ENCODE measurements around the gene GJC1. TPM values are rescaled to one million over a fixed set of nuclear protein-coding genes. Genes with fewer than 3 reads are reported as not detected.

GJC1 gene
- total and polyA plus RNA-seq, 2 of the 8 experiments (the other 6 are each of a cell fraction or from before 2014, with no cell fraction given): 29.1 to 154 TPM

GRCh38 chr17:44751806-44752205, 78.3 kb downstream of the GJC1 start:
- POLR2A ChIA-PET (ENCODE audit: partially characterized antibody): interaction anchor here (0.6 to 1.9 kb wide), 3 partner anchors 14 to 325 kb away, joined by 3 to 7 read pairs (median 3); no protein-coding TSS in a partner anchor
- TF ChIP-seq SIX5 (IDR thresholded peaks at IDR 0.05; ENCODE audit: low read depth, low read length): no peak
- TF ChIP-seq KDM1A (IDR thresholded peaks at IDR 0.05; ENCODE audit: borderline replicate concordance, low read length): no peak
- TF ChIP-seq POU5F1 (IDR thresholded peaks at IDR 0.05; ENCODE audit: low read depth, low read length): no peak
- TF ChIP-seq NANOG (IDR thresholded peaks at IDR 0.05; ENCODE audit: insufficient read depth, low read depth, low read length, poor library complexity, severe bottlenecking): no peak
- TF ChIP-seq TEAD4 (IDR thresholded peaks at IDR 0.05; ENCODE audit: low read depth, low read length): no peak
- TF ChIP-seq BRCA1 (IDR thresholded peaks at IDR 0.05; ENCODE audit: low read depth, low read length): no peak
- no peak for TF ChIP-seq KDM5A (IDR thresholded peaks at IDR 0.05; ENCODE audit: low read length)

More at GRCh38 chr17:44751806-44752205, 78.3 kb downstream of the GJC1 start:
- Histone ChIP-seq H4K20me1 (replicated peaks in 1 of 2; ENCODE audit: control insufficient read depth in 1 of 2, insufficient read depth in 2 of 2, low read length in 2 of 2) (peaks cover 0 to 3% of the 10 kb centered on the region in 2 experiments), H3K27ac (ENCODE audit: low read depth, low read length) (no peak overlapping the region), H3K56ac (replicated peaks; ENCODE audit: insufficient read length, low read depth, low read length) (no peak overlapping the region), H3K9ac (replicated peaks in 1 of 4; ENCODE audit: extremely low read depth in 1 of 4, low read depth in 3 of 4, low read length in 3 of 4) (no peak overlapping the region), H3K23ac (ENCODE audit: insufficient read length) (no peak overlapping the region), H2BK5ac (ENCODE audit: low read depth, low read length) (no peak overlapping the region), H3K4ac (replicated peaks; ENCODE audit: insufficient read length, low read depth, low read length) (no peak overlapping the region), H3K23me2 (ENCODE audit: low read depth, low read length) (no peaks in the 10 kb centered on the region), H2AFZ (ENCODE audit: low read length) (no peak overlapping the region), H2BK12ac (ENCODE audit: low read depth, low read length) (no peak overlapping the region), H3K4me3 (ENCODE audit: extremely low read depth in 1 of 4, insufficient read depth in 2 of 4, low read depth in 3 of 4, low read length in 4 of 4) (no peak overlapping the region), H3K4me1 (replicated peaks in 1 of 4; ENCODE audit: control insufficient read depth in 3 of 4, insufficient read depth in 4 of 4, low read length in 3 of 4) (no peaks in the 10 kb centered on the region; a peak in 1 of 7 replicates), H2BK15ac (ENCODE audit: low read length) (no peak overlapping the region), H3K4me2 (ENCODE audit: insufficient read depth in 1 of 2, low read depth in 2 of 2, low read length in 2 of 2) (no peak overlapping the region), H2BK120ac (replicated peaks; ENCODE audit: low read depth, low read length) (no peak overlapping the region), H3K18ac (ENCODE audit: extremely low read depth, low read length) (no peak overlapping the region), H4K91ac (replicated peaks; ENCODE audit: insufficient read length, low read length) (no peak overlapping the region), H3K36me3 (ENCODE audit: control insufficient read depth in 2 of 4, insufficient read depth in 4 of 4, low read length in 3 of 4) (peaks cover 0 to 22% (median 1%) of the 10 kb centered on the region in 4 experiments; a peak in 3 of 8 replicates), H2BK20ac (ENCODE audit: low read length) (no peak overlapping the region), H4K8ac (ENCODE audit: extremely low read depth, insufficient read depth, low read length) (no peak overlapping the region), H3K14ac (ENCODE audit: insufficient read length) (no peak overlapping the region), H2AK5ac (ENCODE audit: low read depth, low read length) (no peak overlapping the region), H3K27me3 (replicated peaks in 1 of 4; ENCODE audit: control insufficient read depth in 3 of 4, extremely low read depth in 1 of 4, insufficient read depth in 3 of 4, low read length in 3 of 4) (peaks cover 0 to 3% (median under 1%) of the 10 kb centered on the region in 4 experiments; a peak in 5 of 7 replicates), H4K5ac (ENCODE audit: insufficient read length, low read depth, low read length) (no peak overlapping the region), H3K9me3 (ENCODE audit: insufficient read depth in 2 of 2, low read depth in 1 of 2, low read length in 1 of 2) (no peaks in the 10 kb centered on the region), H3K79me1 (ENCODE audit: low read depth, low read length) (no peaks in the 10 kb centered on the region), H3K79me2 (ENCODE audit: control insufficient read depth in 1 of 2, insufficient read depth in 2 of 2, low read length in 2 of 2) (no peaks in the 10 kb centered on the region)
- 93% methylated on average over 10 of the region's 10 CpGs; no CpG with 5 or more reads in 1 of the 2 experiments for WGBS, 2 experiments (ENCODE audit: extremely low coverage in 1 of 2, insufficient coverage in 1 of 2, insufficient read length in 1 of 2, insufficient replicate concordance in 2 of 2, low coverage in 1 of 2, low lambda C conversion rate in 2 of 2, missing lambda C conversion rate in 1 of 2)
- FAIRE-seq (no peak), DNase-seq (ENCODE audit: low read depth in 1 of 2, low spot score in 2 of 2) (no peak)
- CTCF ChIA-PET (ENCODE audit: partially characterized antibody): interaction anchor here (0.7 to 1.7 kb wide), 4 partner anchors 11 to 45 kb away, joined by 3 to 5 read pairs (median 4); no protein-coding TSS in a partner anchor

All from H1 (cell line).